GM12878 (cell line): ENCODE measurements around the gene KIRREL3.

ENCODE experiments used
- ASH2L ChIP-seq: fragments of 300-600, 200-600 bp; sonication (generic); IDR thresholded peaks from 2 replicates; pipeline ENCODE4 v1.6.1; 2017; ENCODE audit warnings: low read depth, mild to moderate bottlenecking, borderline replicate concordance
- LARP7 ChIP-seq: fragments of 450-650 bp; IDR thresholded peaks from 2 replicates; pipeline ENCODE4 v1.6.1; 2017; ENCODE audit warnings: mild to moderate bottlenecking
- MXI1 ChIP-seq: fragments of 150-350 bp; IDR thresholded peaks from 2 replicates; pipeline ENCODE4 v1.6.1; 2011; ENCODE audit warnings: low read depth, mild to moderate bottlenecking, inconsistent platforms, low read length, improper control_type of control experiment
- TAF1 ChIP-seq: IDR thresholded peaks from 2 replicates; pipeline ENCODE4 v1.6.1; 2011; ENCODE audit warnings: mild to moderate bottlenecking, low read depth, low read length, borderline replicate concordance
- TF ChIP-seq, protein P1 (sequence below), 3 experiments: IDR thresholded peaks in 2 of 3; conservative IDR thresholded peaks in 1 of 3; 2 replicates each; pipeline ENCODE4 v1.5.1; 2011; ENCODE audit warnings: low read depth in 3 of 3, low read length in 3 of 3, mild to moderate bottlenecking in 3 of 3, control low read depth in 2 of 3, moderate library complexity in 2 of 3, inconsistent platforms in 1 of 3, mixed read lengths in 1 of 3; ENCODE audit not compliant: control insufficient read depth in 2 of 3, insufficient read depth in 1 of 3; ENCODE audit errors: extremely low read depth in 1 of 3

DNA sequence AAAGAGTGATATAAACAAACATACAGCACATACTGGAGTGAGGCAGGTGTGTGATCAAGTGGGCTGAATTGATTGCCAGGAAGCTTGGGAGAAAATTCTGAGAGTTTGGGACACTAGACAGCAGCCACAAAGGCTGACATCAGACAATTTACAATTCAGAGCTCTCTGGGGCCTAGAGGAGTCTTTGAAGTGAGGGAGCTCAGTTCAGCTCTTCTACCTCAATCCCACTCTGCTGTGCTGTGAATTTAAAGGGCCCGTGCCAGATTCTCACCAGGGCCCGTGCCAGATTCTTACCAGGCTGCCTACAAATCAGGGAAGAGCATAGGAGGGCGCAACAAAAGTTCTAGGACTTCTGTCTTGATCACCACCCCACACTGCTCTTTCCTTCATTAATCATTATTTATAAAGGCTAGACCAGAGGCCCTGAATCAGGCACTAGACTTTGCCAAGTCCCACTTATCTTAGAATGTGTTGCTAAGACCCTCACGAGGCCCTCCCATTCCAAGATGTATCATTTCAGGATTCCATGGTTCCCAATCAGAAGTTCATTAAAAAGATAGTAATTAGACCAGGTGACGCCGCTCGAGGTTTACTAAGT is 112.4 kb downstream of the KIRREL3 start:
- TF ChIP-seq, protein P1, sequence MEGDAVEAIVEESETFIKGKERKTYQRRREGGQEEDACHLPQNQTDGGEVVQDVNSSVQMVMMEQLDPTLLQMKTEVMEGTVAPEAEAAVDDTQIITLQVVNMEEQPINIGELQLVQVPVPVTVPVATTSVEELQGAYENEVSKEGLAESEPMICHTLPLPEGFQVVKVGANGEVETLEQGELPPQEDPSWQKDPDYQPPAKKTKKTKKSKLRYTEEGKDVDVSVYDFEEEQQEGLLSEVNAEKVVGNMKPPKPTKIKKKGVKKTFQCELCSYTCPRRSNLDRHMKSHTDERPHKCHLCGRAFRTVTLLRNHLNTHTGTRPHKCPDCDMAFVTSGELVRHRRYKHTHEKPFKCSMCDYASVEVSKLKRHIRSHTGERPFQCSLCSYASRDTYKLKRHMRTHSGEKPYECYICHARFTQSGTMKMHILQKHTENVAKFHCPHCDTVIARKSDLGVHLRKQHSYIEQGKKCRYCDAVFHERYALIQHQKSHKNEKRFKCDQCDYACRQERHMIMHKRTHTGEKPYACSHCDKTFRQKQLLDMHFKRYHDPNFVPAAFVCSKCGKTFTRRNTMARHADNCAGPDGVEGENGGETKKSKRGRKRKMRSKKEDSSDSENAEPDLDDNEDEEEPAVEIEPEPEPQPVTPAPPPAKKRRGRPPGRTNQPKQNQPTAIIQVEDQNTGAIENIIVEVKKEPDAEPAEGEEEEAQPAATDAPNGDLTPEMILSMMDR (IDR thresholded peaks at IDR 0.05 in 2 of 3, conservative IDR thresholded peaks at IDR 0.05 in 1 of 3; ENCODE audit: control insufficient read depth in 2 of 3, extremely low read depth in 1 of 3, insufficient read depth in 1 of 3, low read depth in 3 of 3, low read length in 3 of 3): no peak
- no peak for TF ChIP-seq LARP7
- TF ChIP-seq ASH2L: no peak
- TF ChIP-seq MXI1: no peak
- TF ChIP-seq TAF1: no peak
